HepG2 (cell line): ENCODE measurements around the gene KMT2A. TPM values are rescaled to one million over a fixed set of nuclear protein-coding genes. Genes with fewer than 3 reads are reported as not detected.

Experiments used
- CENPT ChIP-seq: sonication (generic); formaldehyde crosslinking; IDR thresholded peaks from 2 replicates; pipeline ENCODE4 v1.8.0; 2022; ENCODE audit warnings: low read depth, mild to moderate bottlenecking, moderate library complexity, missing genetic modification reagents
- GABPB1 ChIP-seq: IDR thresholded peaks from 2 replicates; pipeline ENCODE4 v1.6.1; 2016; ENCODE audit warnings: mild to moderate bottlenecking, missing genetic modification reagents, moderate library complexity, missing compliant biosample characterization
- KDM5A ChIP-seq: fragments of 200-600 bp; sonication (generic); IDR thresholded peaks from 2 replicates; pipeline ENCODE4 v1.7.0; 2018; ENCODE audit warnings: antibody characterized with exemption, mild to moderate bottlenecking, low read length, borderline replicate concordance
- MBD4 ChIP-seq: IDR thresholded peaks from 2 replicates; pipeline ENCODE4 v1.6.1; 2012; ENCODE audit warnings: low read length, inconsistent platforms, borderline replicate concordance
- NR3C1 ChIP-seq: sonication (generic); formaldehyde crosslinking; IDR thresholded peaks from 2 replicates; pipeline ENCODE4 v1.4.0; 2020; ENCODE audit warnings: missing genetic modification reagents
- PRDM4 ChIP-seq: sonication (generic); formaldehyde crosslinking; IDR thresholded peaks from 2 replicates; pipeline ENCODE4 v1.9.0; 2021; ENCODE audit warnings: missing genetic modification reagents, borderline replicate concordance
- RELA ChIP-seq: sonication (generic); formaldehyde crosslinking; IDR thresholded peaks from 2 replicates; pipeline ENCODE4 v1.4.0; 2020; ENCODE audit warnings: missing genetic modification reagents
- REXO4 ChIP-seq: sonication (generic); formaldehyde crosslinking; IDR thresholded peaks from 2 replicates; pipeline ENCODE4 v1.8.0; 2022; ENCODE audit warnings: missing genetic modification reagents, mild to moderate bottlenecking, borderline replicate concordance
- RFX5 ChIP-seq: IDR thresholded peaks from 2 replicates; pipeline ENCODE4 v1.6.1; 2011; ENCODE audit warnings: low read depth, low read length, improper control_type of control experiment
- TAF1 ChIP-seq: sonication (generic); formaldehyde crosslinking; IDR thresholded peaks from 2 replicates; pipeline ENCODE4 v1.4.0; 2020; ENCODE audit warnings: missing genetic modification reagents
- TBL1XR1 ChIP-seq: fragments of 150-350 bp; IDR thresholded peaks from 2 replicates; pipeline ENCODE4 v1.6.1; 2014; ENCODE audit warnings: borderline replicate concordance, low read length; ENCODE audit not compliant: partially characterized antibody
- ZBED4 ChIP-seq: sonication (generic); formaldehyde crosslinking; IDR thresholded peaks from 2 replicates; pipeline ENCODE4 v1.4.0; 2020; ENCODE audit warnings: missing genetic modification reagents, borderline replicate concordance
- ZNF260 ChIP-seq: sonication (generic); formaldehyde crosslinking; IDR thresholded peaks from 2 replicates; pipeline ENCODE4 v1.4.0; 2020; ENCODE audit warnings: missing genetic modification reagents, low read depth, mild to moderate bottlenecking, borderline replicate concordance
- ZNF331 ChIP-seq: sonication (generic); formaldehyde crosslinking; IDR thresholded peaks from 2 replicates; pipeline ENCODE4 v1.4.0; 2020; ENCODE audit warnings: missing genetic modification reagents
- ZNF543 ChIP-seq: sonication (generic); formaldehyde crosslinking; IDR thresholded peaks from 2 replicates; pipeline ENCODE4 v1.4.0; 2020; ENCODE audit warnings: mild to moderate bottlenecking, missing genetic modification reagents
- ZNF687 ChIP-seq: sonication (generic); formaldehyde crosslinking; IDR thresholded peaks from 2 replicates; pipeline ENCODE4 v1.5.1; 2020; ENCODE audit warnings: mild to moderate bottlenecking, missing genetic modification reagents, moderate library complexity
- polyA plus RNA-seq, 8 experiments: library from polyadenylated mRNA; depleted of rRNA in 3 of 8; stranded (reverse) in 7 of 8; unstranded in 1 of 8; fragments of >200 nt; fragmentation: Illumina TruSeq in 4 of 8; extraction: Trizol in 4 of 8; gene quantifications; 2 replicates each; pipeline versions ENCODE4 v1.2.1 to v1.2.3, GENCODE V29; 2011 to 2016; ENCODE audit warnings: low read depth in 4 of 8, missing spikeins in 1 of 8, mixed read lengths in 1 of 8; ENCODE audit not compliant: insufficient read depth in 1 of 8
- total RNA-seq, 5 experiments: library from RNA; depleted of rRNA; stranded (reverse); fragments of >200 nt; fragmentation: Illumina TruSeq; extraction: Trizol; gene quantifications; 2 replicates each; pipeline ENCODE4 v1.2.3, GENCODE V29; 2016; ENCODE audit warnings: low read depth in 1 of 5
- TF ChIP-seq, protein P1 (sequence below): sonication (generic); formaldehyde crosslinking; conservative IDR thresholded peaks from 2 replicates; pipeline ENCODE4 v1.4.0; 2020; ENCODE audit warnings: missing genetic modification reagents

Gene KMT2A
- total and polyA plus RNA-seq, 2 of the 13 experiments (the other 11 are each of a cell fraction or from before 2014, with no cell fraction given) = 12.4 to 20.0 TPM

DNA sequence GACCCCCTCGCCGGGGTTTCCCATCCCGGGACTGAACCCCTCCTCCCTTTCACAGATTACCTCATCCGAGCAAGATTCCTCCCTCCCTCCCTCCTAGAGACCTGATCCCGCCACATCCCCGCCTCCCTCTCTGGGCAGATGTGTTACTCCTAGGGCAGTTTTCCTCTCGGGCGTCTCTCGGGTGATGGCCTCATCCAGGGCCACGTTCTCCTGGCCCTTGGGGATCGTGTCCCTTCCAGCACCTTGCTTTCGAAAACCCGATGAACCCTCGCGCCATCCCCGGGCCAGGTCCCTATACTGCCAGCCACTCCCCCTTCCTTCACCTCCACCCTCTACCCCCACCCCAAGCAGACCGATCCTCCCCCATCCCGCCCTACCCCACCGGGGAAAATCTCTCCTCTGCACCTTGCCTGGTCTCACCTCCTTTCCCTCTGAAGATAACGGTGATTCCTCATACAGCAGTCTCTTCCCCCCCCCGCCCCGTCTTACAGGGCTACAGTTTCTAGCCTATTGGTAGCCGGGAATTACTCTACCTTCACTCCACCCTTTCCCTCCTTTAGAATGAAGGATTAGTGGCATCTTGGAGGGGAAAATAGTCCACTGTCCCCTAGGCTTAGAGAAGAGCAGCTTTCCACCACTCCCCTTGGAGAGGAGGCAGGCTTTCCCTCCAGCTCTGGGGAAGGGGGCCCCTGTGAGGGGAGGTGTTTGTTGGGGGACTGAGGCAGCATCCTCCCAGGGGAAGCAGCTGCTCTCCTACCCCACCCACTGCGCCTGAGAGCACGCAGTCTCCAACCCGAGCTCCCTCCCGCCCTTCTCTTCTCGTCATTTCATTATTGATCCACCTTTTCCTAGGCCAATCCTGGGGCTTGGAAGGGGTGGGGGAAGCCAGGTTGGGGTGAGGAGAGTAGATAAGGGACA lies 1.2 kb downstream of the KMT2A start (continued):
- TF ChIP-seq ZNF543 (no peak), TAF1 (CRISPR knock-in tag) (no peak), ZNF260 (CRISPR knock-in tag) (no peak), TBL1XR1 (no peak), KDM5A (no peak), GABPB1 (CRISPR knock-in tag) (no peak), RFX5 (no peak), NR3C1 (CRISPR knock-in tag) (no peak), ZNF331 (no peak), ZNF687 (CRISPR knock-in tag) (peak; percentile 40; the same call in 1 of the 2 replicates), MBD4 (no peak), REXO4 (CRISPR knock-in tag) (no peak), RELA (CRISPR knock-in tag) (no peak), PRDM4 (CRISPR knock-in tag) (no peak), ZBED4 (CRISPR knock-in tag) (no peak), CENPT (CRISPR knock-in tag) (no peak)
- TF ChIP-seq, protein P1, sequence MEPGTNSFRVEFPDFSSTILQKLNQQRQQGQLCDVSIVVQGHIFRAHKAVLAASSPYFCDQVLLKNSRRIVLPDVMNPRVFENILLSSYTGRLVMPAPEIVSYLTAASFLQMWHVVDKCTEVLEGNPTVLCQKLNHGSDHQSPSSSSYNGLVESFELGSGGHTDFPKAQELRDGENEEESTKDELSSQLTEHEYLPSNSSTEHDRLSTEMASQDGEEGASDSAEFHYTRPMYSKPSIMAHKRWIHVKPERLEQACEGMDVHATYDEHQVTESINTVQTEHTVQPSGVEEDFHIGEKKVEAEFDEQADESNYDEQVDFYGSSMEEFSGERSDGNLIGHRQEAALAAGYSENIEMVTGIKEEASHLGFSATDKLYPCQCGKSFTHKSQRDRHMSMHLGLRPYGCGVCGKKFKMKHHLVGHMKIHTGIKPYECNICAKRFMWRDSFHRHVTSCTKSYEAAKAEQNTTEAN = no peak
